Neural cell (in vitro differentiated cells): ENCODE data around the gene MR1. TPM values are rescaled to one million over a fixed set of nuclear protein-coding genes. Genes with fewer than 3 reads are reported as not detected.

ENCODE experiments used
- H2AFZ ChIP-seq: fragments of 200-600, 300-800 bp; sonication (generic), shearing (Covaris generic); 2 replicates; pipeline ENCODE4 v1.6.0; 2014; ENCODE audit warnings: low read depth, mild to moderate bottlenecking, antibody characterized with exemption, low read length, moderate library complexity
- H3F3A ChIP-seq: fragments of 200-600 bp; shearing (Covaris generic); 2 replicates; pipeline ENCODE4 v1.6.1; 2016; ENCODE audit warnings: mild to moderate bottlenecking, moderate library complexity, mixed read lengths, antibody characterized with exemption, low read length; ENCODE audit not compliant: insufficient read depth, poor library complexity, severe bottlenecking
- H3K27ac ChIP-seq: fragments of 200-600, 300-800 bp; sonication (generic), shearing (Covaris generic); 2 replicates; pipeline ENCODE4 v1.5.1; 2014; ENCODE audit warnings: mild to moderate bottlenecking, low read length, moderate library complexity
- H3K27me3 ChIP-seq: fragments of 300-800, 200-600 bp; sonication (generic), shearing (Covaris generic); 2 replicates; pipeline ENCODE4 v1.6.0; 2014; ENCODE audit warnings: mild to moderate bottlenecking, low read depth, low read length, moderate library complexity; ENCODE audit not compliant: insufficient read depth
- H3K36me3 ChIP-seq: fragments of 300-800, 200-600 bp; sonication (generic), shearing (Covaris generic); 2 replicates; pipeline ENCODE4 v1.5.1; 2014; ENCODE audit warnings: mild to moderate bottlenecking, antibody characterized with exemption, low read length, moderate library complexity; ENCODE audit not compliant: insufficient read depth
- H3K4me2 ChIP-seq: fragments of 300-800, 200-600 bp; sonication (generic), shearing (Covaris generic); 2 replicates; pipeline ENCODE4 v1.6.0; 2014; ENCODE audit warnings: mild to moderate bottlenecking, low read length
- H3K4me3 ChIP-seq: fragments of 300-800, 200-600 bp; sonication (generic), shearing (Covaris generic); 2 replicates; pipeline ENCODE4 v1.5.1; 2014; ENCODE audit warnings: mild to moderate bottlenecking, low read length, moderate library complexity
- H3K79me2 ChIP-seq: fragments of 200-600 bp; shearing (Covaris generic); replicated peaks from 2 replicates; pipeline ENCODE4 v1.6.0; 2014; ENCODE audit warnings: mild to moderate bottlenecking, low read length, moderate library complexity; ENCODE audit not compliant: insufficient read depth
- H3K9ac ChIP-seq: fragments of 300-800, 200-600 bp; sonication (generic), shearing (Covaris generic); 2 replicates; pipeline ENCODE4 v1.6.1; 2016; ENCODE audit warnings: mild to moderate bottlenecking, low read length, mixed read lengths
- H3K9me2 ChIP-seq: fragments of 200-600 bp; shearing (Covaris generic); 2 replicates; pipeline ENCODE4 v1.6.1; 2016; ENCODE audit warnings: mild to moderate bottlenecking, low read length, mixed read lengths; ENCODE audit not compliant: insufficient read depth
- H3K9me3 ChIP-seq: fragments of 200-600, 300-800 bp; sonication (generic), shearing (Covaris generic); 2 replicates; pipeline ENCODE4 v1.6.1; 2016; ENCODE audit warnings: mild to moderate bottlenecking, mixed run types, low read length, moderate library complexity, mixed read lengths
- H4K20me1 ChIP-seq: fragments of 200-600 bp; shearing (Covaris generic); 2 replicates; pipeline ENCODE4 v1.6.1; 2016; ENCODE audit warnings: mild to moderate bottlenecking, mixed run types; ENCODE audit not compliant: insufficient read depth
- EP300 ChIP-seq: fragments of 450-650 bp; conservative IDR thresholded peaks from 2 replicates; pipeline ENCODE4 v1.6.1; 2014; ENCODE audit warnings: antibody characterized with exemption, mild to moderate bottlenecking, moderate library complexity; ENCODE audit not compliant: poor library complexity, severe bottlenecking
- EZH2 ChIP-seq: fragments of 200-600, 300-800 bp; shearing (Covaris generic), sonication (generic); IDR thresholded peaks from 2 replicates; pipeline ENCODE4 v1.6.1; 2014; ENCODE audit warnings: antibody characterized with exemption, low read length, borderline replicate concordance, mild to moderate bottlenecking; ENCODE audit not compliant: insufficient read depth, poor library complexity, severe bottlenecking
- MXI1 ChIP-seq: fragments of 450-650 bp; conservative IDR thresholded peaks from 2 replicates; pipeline ENCODE4 v1.6.1; 2014; ENCODE audit warnings: antibody characterized with exemption, mild to moderate bottlenecking; ENCODE audit not compliant: poor library complexity, severe bottlenecking
- POLR2AphosphoS5 ChIP-seq: IDR thresholded peaks from 2 replicates; pipeline ENCODE4 v1.6.1; 2012
- RAD21 ChIP-seq: fragments of 450-650 bp; conservative IDR thresholded peaks from 2 replicates; pipeline ENCODE4 v1.6.1; 2014; ENCODE audit warnings: antibody characterized with exemption, mild to moderate bottlenecking, moderate library complexity
- SMC3 ChIP-seq: fragments of 450-650 bp; conservative IDR thresholded peaks from 2 replicates; pipeline ENCODE4 v1.6.1; 2014; ENCODE audit warnings: antibody characterized with exemption, mild to moderate bottlenecking, moderate library complexity; ENCODE audit not compliant: poor library complexity
- TAF1 ChIP-seq: IDR thresholded peaks from 2 replicates; pipeline ENCODE4 v1.6.1; 2012; ENCODE audit warnings: low read depth
- polyA plus RNA-seq: library from polyadenylated mRNA; depleted of rRNA; stranded (reverse); fragments of >200 nt; gene quantifications from 2 replicates; pipeline ENCODE4 v1.2.3, GENCODE V29; 2014
- TF ChIP-seq, protein P1 (sequence below): fragments of 450-650 bp; IDR thresholded peaks from 2 replicates; pipeline ENCODE4 v1.5.1; 2014; ENCODE audit warnings: antibody characterized with exemption, mild to moderate bottlenecking, moderate library complexity; ENCODE audit not compliant: poor library complexity, severe bottlenecking
- TF ChIP-seq, protein P2 (sequence below): IDR thresholded peaks from 2 replicates; pipeline ENCODE4 v1.6.1; 2012; ENCODE audit warnings: borderline replicate concordance

Gene MR1
- polyA plus RNA-seq, 1 donor from 2014 or later: not detected

DNA sequence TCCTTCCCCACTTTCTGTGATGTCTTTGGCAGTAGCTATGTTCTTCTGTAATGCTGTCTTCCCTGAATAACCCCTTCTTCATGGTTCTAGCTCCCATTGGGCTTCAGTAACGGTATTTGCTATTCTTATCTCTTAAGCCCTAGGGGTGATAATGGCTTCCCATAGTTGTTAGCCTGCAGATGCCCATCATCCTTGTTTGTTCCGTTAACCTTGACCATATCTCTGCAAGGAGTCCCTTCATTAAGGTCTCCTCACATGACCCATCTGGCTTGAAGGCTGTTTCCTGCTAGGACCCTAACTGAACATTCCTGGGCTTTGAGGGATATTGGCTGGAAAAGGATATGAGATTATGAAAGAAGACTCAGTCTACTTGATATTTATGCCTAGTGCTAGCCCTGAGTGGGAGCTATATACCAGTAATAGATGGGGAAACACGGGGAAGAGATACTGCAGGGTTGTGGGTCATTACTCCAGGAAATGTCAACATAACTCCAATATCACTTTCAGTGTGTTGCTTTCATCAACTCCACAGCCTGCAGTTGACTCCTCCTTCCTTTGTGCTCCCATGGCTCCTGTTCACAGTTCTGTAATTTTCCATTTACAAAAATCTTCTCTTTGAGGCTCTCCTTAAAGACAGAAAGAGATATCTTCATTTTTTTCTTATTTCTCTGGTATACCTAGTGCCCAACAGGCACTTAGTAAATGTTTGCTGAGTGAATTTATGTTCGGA lies 2.5 kb downstream of the MR1 start:
- TF ChIP-seq RAD21 (no peak), EP300 (no peak), SMC3 (no peak), TAF1 (no peak), EZH2 (no peak), POLR2AphosphoS5 (no peak), MXI1 (no peak)
- TF ChIP-seq, protein P1, sequence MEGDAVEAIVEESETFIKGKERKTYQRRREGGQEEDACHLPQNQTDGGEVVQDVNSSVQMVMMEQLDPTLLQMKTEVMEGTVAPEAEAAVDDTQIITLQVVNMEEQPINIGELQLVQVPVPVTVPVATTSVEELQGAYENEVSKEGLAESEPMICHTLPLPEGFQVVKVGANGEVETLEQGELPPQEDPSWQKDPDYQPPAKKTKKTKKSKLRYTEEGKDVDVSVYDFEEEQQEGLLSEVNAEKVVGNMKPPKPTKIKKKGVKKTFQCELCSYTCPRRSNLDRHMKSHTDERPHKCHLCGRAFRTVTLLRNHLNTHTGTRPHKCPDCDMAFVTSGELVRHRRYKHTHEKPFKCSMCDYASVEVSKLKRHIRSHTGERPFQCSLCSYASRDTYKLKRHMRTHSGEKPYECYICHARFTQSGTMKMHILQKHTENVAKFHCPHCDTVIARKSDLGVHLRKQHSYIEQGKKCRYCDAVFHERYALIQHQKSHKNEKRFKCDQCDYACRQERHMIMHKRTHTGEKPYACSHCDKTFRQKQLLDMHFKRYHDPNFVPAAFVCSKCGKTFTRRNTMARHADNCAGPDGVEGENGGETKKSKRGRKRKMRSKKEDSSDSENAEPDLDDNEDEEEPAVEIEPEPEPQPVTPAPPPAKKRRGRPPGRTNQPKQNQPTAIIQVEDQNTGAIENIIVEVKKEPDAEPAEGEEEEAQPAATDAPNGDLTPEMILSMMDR: no peak
- TF ChIP-seq, protein P2, sequence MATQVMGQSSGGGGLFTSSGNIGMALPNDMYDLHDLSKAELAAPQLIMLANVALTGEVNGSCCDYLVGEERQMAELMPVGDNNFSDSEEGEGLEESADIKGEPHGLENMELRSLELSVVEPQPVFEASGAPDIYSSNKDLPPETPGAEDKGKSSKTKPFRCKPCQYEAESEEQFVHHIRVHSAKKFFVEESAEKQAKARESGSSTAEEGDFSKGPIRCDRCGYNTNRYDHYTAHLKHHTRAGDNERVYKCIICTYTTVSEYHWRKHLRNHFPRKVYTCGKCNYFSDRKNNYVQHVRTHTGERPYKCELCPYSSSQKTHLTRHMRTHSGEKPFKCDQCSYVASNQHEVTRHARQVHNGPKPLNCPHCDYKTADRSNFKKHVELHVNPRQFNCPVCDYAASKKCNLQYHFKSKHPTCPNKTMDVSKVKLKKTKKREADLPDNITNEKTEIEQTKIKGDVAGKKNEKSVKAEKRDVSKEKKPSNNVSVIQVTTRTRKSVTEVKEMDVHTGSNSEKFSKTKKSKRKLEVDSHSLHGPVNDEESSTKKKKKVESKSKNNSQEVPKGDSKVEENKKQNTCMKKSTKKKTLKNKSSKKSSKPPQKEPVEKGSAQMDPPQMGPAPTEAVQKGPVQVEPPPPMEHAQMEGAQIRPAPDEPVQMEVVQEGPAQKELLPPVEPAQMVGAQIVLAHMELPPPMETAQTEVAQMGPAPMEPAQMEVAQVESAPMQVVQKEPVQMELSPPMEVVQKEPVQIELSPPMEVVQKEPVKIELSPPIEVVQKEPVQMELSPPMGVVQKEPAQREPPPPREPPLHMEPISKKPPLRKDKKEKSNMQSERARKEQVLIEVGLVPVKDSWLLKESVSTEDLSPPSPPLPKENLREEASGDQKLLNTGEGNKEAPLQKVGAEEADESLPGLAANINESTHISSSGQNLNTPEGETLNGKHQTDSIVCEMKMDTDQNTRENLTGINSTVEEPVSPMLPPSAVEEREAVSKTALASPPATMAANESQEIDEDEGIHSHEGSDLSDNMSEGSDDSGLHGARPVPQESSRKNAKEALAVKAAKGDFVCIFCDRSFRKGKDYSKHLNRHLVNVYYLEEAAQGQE: no peak
- H4K20me1 ChIP-seq: no peaks in the 10 kb centered on the region
- H3F3A ChIP-seq: no peaks in the 10 kb centered on the region
- no peaks in the 10 kb centered on the region for H3K27me3 ChIP-seq
- no peaks in the 10 kb centered on the region for H3K9me2 ChIP-seq
- H3K4me2 ChIP-seq: no peak overlapping the region
- no peak overlapping the region for H3K9ac ChIP-seq
- H3K36me3 ChIP-seq: no peaks in the 10 kb centered on the region
- no peaks in the 10 kb centered on the region for H3K9me3 ChIP-seq
- no peak overlapping the region for H3K4me3 ChIP-seq
- H3K27ac ChIP-seq: no peak overlapping the region
- no peak overlapping the region for H2AFZ ChIP-seq
- no peaks in the 10 kb centered on the region for H3K79me2 ChIP-seq

DNA sequence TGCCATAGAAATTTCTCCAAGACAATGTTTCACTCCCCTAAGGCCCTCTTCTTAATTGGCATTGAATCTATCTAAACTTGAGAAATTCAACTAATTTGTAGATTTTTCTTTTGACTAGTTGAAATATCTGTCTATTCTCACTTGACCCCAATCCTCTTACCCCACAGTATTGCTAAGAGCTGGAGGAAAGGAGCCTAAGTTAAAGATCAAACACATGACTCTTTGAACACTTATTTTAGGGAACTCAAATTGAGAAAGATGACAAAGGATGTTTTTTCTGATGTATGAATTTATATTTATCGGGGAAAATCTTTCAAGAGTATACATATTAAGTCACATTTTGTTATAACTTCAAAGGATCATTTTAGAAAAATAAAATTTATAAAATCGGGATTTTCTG lies 3.6 kb downstream of the MR1 start:
- Histone ChIP-seq H3K27ac (no peak overlapping the region), H4K20me1 (no peaks in the 10 kb centered on the region), H3K27me3 (no peaks in the 10 kb centered on the region), H3F3A (no peaks in the 10 kb centered on the region), H3K9me3 (no peaks in the 10 kb centered on the region), H3K4me3 (no peak overlapping the region), H3K79me2 (no peaks in the 10 kb centered on the region), H2AFZ (no peak overlapping the region), H3K4me2 (no peak overlapping the region), H3K36me3 (no peaks in the 10 kb centered on the region), H3K9ac (no peak overlapping the region), H3K9me2 (no peaks in the 10 kb centered on the region)
- TF ChIP-seq POLR2AphosphoS5: no peak
- no peak for TF ChIP-seq MXI1
- TF ChIP-seq SMC3: no peak
- no peak for TF ChIP-seq TAF1
- TF ChIP-seq, protein P1: no peak
- no peak for TF ChIP-seq EP300
- no peak for TF ChIP-seq RAD21
- no peak for TF ChIP-seq EZH2
- TF ChIP-seq, protein P2: no peak
